NCI-H345 treated with DMSO at 0.1 percent for 48 hours (cell line): Measurements from ENCODE around the gene ZBTB4.
A peak's percentile ranks its signal among the peaks of the same experiment; 100 is the strongest.

Source experiments
- DNase-seq: peaks from one replicate; lab custom pipeline; 2025; ENCODE audit not compliant: unreplicated experiment; lab: John Stamatoyannopoulos, UW

The ZBTB4 gene

DNA sequence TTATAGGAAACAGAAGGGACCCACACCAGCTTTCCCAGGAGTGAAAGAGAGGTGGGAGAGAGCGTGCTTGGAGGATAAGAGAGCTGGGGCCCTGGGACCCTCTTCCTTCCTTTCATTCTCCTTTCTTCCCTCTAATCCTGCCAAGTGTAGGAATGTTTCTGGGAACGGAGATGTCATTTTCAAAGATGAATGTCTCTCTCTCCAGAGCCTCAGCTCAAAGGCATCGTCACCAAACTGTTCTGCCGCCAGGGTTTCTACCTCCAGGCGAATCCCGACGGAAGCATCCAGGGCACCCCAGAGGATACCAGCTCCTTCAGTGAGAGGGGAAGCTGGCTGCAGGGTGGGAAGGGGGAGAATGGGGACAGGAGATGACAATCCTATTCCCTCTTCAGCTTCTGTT is 38.2 kb downstream of the ZBTB4 start:
- no peak for DNase-seq

DNA sequence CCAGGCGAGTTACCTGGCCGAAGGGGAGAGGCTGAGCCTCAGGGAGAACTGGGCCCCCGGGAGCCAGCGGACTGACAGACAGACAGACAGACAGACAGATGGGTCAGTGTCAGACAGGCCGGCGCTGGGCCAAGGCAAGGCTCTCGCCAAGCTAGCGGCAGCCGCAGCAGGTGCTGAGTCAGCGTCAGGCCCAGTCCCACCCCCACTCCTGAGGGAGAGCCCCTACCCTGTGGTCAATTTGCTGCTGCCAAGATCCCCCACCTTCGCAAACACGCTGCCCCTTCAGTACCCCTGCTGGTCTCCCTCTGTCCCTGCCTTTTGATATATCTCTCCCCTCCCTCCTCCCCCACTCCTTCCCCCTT is 38.6 kb downstream of the ZBTB4 start:
- DNase-seq: no peak

DNA sequence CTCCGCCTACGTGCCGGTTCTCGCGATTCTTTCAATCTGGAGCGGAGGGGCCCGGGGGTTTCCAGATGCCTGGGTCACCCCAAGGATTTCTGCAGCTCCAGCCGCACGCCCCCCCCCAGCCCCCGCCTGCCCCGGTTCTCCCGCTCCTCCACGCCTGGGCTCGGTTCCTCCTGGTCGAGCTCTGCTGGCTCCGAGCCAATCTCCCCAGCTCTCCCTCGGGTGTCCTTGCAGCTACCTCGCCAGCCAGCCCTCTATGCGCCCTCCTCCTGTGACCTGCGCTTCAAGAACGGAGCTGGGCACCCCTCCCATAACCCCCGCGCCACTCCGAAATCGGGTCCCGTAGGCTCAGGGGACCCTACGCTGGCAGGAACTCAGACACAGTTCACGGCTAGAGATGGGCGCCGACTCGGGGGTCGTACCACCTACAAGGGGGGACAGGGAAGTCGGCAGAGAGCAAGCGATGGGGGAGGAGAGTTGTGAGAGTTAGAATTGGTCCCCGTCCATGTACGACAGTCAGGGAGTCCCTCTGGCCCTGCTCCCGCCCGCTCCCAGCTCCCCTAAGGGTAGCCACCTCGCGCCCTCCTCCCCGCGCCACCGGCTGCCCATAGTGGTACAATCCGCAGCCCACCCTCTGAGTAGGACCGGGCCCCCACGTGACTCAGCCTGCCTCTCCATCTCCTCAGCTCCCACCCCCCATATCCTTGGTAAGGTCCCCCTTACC is 39.2 kb downstream of the ZBTB4 start:
- DNase-seq: peak; percentile 5

DNA sequence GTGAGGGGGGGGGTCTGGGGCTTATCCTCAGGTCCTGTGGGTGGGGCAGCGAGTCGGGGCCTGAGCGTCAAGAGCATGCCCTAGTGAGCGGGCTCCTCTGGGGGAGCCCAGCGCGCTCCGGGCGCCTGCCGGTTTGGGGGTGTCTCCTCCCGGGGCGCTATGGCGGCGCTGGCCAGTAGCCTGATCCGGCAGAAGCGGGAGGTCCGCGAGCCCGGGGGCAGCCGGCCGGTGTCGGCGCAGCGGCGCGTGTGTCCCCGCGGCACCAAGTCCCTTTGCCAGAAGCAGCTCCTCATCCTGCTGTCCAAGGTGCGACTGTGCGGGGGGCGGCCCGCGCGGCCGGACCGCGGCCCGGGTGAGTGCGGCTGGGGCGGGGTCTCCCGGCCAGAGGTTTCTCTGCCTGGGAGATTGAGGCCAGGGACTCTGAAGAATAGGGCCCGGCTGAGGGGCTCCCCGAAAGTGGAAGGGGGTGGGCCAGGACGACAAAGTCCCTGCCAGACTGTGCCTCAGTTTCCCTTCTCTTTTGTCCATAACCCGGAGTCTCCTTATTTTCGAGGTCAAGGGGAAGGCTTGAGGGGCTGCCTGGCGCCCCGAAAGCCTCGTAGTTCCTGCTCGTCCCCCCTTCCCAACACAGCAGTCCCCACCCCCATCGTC is 39.8 kb downstream of the ZBTB4 start, which contains the start of gene FGF11:
TSS of gene FGF11 (plus strand) at position 51 of the 651 bp plus-strand sequence. CDS start at position 160, 109 bp downstream.
- DNase-seq: no peak

DNA sequence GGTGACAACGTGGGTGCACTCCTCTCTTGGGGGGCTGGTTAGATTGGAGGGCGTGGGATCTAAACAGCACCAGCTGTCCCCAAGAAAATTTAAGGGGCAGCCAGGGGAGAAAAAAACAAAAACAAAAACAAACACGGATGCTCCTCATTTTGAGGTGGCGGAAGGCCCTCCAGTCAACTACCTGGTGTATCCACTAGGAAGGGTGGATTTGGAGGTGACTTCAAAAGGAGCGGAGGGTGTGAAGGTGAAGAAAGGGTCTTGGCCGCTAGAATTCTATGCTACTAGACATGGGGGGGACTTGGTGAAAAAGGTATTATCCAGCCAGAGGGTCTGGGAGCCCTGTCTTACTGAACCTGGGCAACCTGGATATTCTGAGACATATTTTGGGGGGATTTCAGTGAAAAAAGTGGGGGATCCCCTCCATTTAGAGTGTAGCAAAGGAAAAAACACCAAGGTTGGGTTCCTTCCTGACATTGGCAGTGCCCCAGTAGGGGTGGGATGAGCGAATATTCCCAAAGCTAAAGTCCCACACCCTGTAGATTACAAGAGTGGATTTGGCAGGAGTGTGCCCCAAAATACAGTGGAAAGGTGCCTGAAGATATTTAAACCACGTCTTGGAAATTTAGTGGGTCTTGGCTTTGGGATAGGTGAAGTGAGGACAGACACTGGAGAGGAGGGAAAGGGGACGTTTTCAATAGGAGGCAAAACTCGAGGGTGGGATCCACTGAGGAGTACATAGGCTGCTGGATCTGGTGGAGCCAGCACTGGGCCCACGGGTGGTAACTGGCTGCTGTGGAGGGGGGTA is 40.6 kb downstream of the ZBTB4 start:
- DNase-seq: no peak

DNA sequence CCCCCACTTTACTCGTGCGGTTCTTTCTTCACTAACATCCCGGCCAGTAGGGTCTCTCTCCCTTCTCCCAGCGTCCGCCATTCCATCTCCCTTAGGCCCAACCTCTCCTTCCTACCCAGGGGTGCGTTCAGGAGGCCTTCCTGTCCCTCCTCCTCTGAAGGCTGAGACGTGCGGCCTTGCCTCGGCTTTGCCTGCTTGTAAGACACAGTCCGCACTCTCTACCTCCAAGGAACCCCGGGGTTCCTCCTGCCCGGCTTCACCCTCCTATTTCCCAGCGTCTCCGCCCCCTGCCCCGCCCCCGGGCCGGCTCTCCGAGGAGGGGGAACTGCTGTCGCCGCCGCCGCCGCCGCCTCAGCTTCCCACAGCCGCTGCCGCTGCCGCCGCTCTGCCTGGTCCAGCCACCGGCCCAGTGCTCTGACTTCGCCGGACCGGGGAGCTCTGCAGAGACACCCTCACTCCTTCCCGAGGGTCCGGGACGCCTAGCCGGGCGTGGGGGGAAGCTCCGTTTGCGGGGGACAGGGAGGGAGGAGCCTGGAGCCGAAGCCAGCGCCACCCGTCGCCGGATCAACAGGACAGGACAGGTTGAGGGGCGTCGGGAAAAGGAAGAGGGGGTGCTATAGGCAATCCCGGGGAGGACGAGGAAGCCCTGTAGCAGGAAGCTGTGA is 41.3 kb downstream of the ZBTB4 start:
- no peak for DNase-seq

DNA sequence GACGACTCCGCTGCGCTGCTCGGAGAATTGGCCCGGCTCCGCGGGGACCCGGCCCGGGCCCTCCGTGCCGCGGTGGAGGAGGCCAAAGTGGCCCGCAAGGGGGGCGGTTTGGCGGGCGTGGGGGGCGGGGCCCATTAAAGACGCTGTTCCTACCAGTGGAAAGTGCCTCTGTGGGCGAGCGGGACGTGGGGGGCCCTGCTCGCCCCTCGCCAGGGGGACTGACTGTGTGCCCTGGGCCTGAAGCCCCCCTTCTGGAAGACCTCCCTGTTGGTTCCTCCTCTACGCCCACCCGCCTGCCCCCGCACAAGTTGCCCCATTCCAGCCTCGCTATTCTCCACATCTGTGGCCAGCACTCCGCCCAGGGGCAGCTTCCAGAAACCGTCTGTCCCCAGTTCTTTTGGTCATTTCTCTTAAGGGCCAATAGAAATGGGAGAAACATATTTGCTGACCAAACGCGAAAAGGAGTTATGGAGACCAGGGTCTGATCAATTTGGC is 42.0 kb downstream of the ZBTB4 start:
- DNase-seq: no peak

DNA sequence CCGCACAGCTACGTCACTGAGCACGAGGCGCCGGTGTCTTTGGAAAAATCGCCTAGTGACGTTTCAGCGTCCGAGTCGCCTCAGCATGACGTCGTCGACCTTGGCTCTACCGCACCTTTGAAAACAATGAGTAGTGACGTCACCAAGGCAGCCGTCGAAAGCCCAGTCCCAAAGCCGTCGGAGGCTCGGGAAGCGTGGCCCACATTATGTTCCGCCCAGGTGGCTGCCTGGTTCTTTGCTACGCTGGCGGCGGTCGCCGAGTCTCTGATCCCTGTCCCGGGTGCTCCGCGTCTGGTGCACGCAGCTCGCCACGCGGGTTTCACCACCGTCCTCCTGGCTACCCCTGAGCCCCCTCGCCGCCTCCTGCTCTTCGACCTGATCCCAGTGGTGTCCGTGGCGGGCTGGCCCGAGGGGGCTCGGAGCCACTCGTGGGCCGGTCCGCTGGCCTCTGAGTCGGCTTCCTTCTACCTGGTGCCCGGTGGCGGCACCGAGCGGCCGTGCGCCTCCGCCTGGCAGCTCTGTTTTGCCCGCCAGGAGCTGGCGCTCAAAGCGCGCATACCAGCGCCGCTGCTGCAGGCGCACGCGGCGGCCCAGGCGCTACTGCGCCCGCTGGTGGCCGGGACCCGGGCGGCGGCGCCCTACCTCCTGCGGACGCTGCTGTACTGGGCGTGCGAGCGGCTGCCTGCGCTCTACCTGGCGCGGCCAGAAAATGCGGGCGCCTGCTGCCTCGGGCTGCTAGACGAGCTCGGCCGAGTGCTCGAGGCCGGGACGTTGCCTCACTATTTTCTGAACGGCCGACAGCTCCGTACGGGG is 42.7 kb downstream of the ZBTB4 start:
- DNase-seq: peak; percentile 59

DNA sequence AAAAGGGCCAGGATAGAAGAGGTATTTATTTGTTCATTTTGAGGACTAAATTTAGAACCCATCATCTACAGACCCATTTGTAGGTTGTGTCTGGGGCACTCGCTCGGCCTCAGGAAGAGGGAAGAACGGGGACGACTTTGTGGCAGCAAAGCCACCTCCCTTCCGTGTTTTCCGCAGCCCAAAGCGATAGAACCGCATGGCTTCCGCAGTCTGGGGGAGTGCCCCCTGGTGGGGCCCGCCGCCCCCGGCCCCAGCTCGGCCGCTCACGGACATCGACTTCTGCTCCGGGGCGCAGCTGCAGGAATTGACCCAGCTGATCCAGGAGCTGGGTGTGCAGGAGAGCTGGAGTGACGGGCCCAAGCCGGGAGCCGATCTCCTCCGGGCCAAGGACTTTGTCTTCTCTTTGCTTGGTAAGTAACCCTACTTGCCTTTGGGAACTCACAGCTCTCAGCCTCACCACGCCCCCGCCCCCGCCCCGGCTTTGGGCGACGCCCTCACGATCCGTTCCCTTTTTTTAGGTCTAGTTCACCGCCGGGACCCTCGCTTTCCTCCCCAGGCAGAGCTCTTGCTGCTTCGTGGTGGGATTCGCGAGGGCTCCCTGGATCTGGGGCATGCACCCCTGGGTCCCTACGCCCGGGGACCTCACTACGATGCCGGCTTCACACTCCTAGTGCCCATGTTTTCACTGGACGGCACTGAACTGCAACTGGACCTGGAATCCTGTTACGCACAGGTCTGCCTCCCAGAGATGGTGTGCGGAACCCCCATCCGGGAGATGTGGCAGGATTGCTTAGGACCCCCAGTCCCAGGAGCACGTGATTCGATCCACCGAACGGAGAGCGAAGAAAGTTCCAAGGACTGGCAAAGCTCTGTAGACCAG is 43.5 kb downstream of the ZBTB4 start:
- peak; percentile 35 for DNase-seq

DNA sequence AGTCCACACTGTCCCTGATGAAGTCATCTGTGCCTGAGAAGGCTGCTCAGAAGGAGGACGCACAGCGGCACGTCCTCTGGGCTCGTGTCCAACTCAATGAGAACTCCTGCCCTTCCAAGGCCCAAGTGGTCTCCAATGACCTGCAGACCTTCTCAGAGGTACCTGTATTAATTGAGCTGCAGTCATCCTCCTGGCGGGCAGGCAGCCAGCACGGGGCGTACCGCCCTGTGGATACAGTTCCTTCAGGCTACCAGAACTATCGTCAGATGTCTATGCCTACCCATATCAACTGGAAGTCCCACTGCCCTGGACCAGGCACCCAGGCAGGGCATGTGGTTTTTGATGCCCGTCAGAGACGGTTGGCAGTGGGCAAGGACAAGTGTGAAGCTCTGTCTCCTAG is 47.1 kb downstream of the ZBTB4 start:
- no peak for DNase-seq

DNA sequence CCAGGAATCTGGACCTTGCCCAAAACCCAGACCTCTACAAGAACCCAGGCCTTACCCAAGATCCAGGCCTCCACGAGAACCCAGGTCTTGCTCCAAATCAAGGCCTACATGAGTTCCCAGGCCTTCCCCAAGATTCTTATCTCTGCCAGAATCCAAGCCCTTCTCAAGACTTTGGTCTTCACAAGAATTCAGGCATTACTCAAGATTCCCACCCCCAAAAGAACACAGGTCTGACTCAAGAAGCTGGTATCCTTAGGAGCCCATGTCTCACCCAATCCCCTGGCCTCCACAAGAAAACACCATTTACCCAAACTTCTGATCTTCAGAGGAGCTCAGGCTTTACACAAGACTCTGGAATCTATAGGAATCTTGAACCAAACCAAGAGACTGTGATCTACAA is 48.2 kb downstream of the ZBTB4 start:
- DNase-seq: no peak

DNA sequence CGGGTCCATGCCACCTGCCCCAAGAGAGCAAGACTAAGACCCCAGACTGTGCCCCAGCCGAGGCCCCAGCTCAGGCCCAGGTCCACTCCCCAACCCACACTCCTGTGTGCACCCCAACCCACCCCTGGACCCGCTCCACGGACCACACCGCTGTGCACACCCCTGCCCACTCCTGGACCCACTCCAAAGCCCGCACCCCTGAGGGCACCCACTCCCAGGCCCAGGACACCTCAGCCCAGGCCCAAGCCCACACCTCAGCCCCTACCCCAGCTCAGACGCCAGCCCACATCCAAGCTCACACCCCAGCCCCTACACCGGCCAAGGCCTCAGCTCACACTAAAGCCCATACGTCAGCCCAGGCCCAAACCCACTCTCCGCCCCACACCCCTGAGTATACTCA is 49.7 kb downstream of the ZBTB4 start:
- no peak for DNase-seq

DNA sequence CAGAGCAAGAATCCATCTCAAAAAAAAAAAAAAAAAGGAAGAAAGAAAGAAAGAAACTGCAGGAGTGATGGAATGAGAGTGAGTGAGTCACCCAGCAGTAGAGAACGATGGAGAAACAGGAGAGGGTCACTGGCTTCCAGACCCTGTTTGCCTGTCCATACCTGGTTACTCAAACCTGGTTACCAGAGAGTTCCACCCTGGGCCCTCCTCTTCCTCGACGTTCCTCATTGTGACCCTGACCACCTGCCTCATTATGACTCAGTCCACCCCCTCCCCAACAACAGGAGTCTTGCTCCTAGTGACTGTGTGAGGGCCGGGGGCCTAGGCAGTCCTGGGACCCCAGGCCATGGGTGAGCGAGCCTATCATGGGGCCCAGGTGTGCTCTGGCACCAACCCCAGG is 50.9 kb downstream of the ZBTB4 start, which contains the start of gene SPEM3:
TSS of gene SPEM3 (plus strand) at position 301 of the 400 bp plus-strand sequence. CDS start at position 347, 46 bp downstream.
- DNase-seq: no peak

DNA sequence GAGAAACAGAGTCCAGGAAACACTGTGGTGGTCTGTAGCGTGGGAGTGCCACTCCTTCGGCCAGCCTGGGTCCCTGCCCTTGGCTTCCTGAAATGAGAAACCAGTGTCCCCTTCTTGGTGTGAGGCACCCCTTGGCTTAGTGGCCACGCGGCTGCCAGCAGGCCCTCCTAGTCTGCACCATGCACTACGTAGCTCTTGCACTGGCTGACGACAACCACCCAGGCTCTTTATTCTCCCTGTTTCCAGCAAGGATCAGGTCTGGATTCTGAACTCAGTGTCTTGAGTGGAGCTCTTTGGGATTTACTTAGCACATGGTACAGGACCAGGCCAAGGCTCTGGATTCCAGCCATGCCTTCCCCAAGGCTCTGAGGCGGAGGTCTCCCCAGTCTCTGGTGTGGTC is 51.9 kb downstream of the ZBTB4 start:
- no peak for DNase-seq

DNA sequence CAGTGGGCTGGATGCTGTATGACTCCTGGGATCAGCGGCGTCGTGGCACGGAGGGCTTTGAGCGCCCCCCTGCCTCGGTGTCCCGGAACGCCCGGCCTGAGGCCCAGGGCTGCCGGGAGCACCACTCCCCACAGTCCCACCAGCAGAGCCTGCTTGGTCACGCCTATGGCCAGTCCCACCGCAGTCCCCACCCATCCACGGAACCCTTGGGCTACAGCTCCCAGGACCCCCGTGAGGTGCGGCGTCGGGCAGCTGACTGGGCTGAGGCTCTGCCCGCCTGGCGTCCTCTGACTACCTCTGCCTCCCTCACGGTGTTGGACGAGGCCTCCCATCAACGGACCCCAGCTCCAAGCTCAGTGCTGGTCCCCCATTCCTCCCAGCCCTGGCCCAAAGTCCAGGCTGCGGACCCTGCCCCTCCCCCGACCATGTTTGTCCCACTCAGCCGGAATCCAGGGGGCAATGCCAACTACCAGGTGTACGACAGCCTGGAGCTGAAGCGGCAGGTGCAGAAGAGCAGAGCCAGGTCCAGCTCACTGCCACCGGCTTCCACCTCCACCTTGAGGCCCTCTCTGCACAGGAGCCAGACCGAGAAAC is 52.4 kb downstream of the ZBTB4 start:
- no peak for DNase-seq

DNA sequence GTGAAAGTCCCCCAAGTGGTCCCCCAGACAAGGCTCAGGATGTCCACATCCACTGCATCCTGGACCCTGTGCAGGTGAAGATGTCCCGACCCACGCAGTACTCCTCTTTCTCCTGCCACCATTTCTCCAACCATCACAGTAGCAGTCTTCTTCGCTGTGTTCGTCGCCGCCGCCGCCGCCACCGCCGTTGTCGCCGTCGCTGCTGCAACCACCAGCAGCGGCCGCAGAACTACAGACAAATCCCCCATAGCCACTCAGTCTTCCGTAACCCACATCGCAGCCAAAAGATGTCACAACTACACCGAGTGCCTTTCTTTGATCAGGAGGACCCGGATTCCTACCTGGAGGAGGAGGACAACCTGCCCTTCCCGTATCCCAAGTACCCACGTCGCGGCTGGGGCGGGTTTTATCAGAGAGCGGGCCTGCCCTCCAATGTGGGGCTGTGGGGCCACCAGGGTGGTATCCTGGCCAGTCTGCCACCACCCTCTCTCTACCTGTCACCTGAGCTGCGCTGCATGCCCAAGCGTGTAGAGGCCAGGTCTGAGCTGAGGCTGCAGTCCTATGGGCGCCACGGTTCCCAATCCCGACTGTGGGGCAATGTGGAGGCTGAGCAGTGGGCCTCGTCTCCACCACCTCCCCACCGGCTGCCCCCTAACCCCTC is 53.1 kb downstream of the ZBTB4 start:
- DNase-seq: no peak

DNA sequence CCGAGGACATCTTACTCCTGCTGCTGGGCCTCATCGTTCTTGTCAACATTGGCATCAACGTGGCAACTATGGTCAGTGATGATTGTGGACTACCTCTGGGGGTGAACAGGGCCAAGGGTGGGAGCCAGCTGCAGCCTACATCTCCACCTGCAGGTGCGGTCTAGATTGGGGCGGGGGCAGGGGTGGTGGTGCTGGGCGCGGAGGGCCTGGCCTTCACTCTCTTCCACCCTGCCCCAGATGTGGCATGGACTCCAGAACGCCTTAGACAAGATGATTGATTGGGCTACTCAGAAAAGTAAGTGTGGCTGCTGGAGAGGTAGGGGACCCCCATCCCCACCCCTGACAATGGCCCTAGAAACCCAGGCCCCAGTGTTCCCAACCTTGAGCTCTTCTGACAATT is 53.7 kb downstream of the ZBTB4 start:
- DNase-seq: no peak

DNA sequence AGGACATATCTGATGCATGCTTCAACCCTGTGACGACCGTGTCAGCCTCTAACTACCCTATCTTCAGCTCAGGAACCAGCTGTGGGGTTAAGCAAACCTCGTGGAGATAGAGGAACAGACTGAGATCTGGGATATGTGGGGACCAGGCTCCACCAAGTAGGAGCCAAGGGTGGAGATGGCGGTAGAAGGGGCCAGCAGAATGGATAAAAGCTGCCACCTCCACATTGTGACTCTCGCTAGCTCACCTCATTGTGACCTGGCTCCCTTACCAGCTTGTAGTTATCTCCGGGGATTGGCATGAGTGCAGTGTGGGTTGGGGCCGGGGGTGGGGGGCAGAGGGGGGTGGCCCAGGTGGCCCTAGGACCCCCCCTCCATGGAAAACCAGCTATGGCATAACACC is 54.1 kb downstream of the ZBTB4 start, which contains the start of gene SPEM2:
TSS of gene SPEM2 (plus strand) at position 301 of the 400 bp plus-strand sequence. CDS start at position 374, 73 bp downstream.
- DNase-seq: no peak
